HG02678 (cell line): ENCODE results near the gene TMEM204.

Experiments
- ATAC-seq: cut with Tn5 transposase; IDR thresholded peaks from one replicate; pipeline ENCODE4 v1.9.1; 2021; ENCODE audit warnings: mild to moderate bottlenecking, moderate library complexity; ENCODE audit not compliant: unreplicated experiment

TMEM204 gene

GRCh38 chr16:1518626-1519135 is 14.8 kb upstream of the TMEM204 start:
- no peak for ATAC-seq

- no peak for ATAC-seq
Measured at GRCh38 chr16:1519831-1520230, 13.6 kb upstream of the TMEM204 start.

- no peak for ATAC-seq
Measured at GRCh38 chr16:1520461-1520860, 13.0 kb upstream of the TMEM204 start.

GRCh38 chr16:1523581-1524245 is 9.8 kb upstream of the TMEM204 start:
- ATAC-seq, result no peak

GRCh38 chr16:1524366-1524765 is 9.1 kb upstream of the TMEM204 start:
- ATAC-seq, result no peak

GRCh38 chr16:1525871-1526607 is 7.4 kb upstream of the TMEM204 start:
- ATAC-seq, result no peak

- ATAC-seq, result no peak
Measured at GRCh38 chr16:1526608-1527555, 6.6 kb upstream of the TMEM204 start.

- no peak for ATAC-seq
Measured at GRCh38 chr16:1527836-1528811, 5.3 kb upstream of the TMEM204 start.

- no peak for ATAC-seq
Measured at GRCh38 chr16:1528921-1529537, 4.4 kb upstream of the TMEM204 start.

GRCh38 chr16:1530349-1530882 is 3.0 kb upstream of the TMEM204 start:
- ATAC-seq, result no peak

GRCh38 chr16:1530883-1531637 is 2.4 kb upstream of the TMEM204 start:
- ATAC-seq, result no peak

GRCh38 chr16:1531638-1531910 is 1.9 kb upstream of the TMEM204 start:
- no peak for ATAC-seq

- ATAC-seq, result no peak
Measured at GRCh38 chr16:1532081-1532760, 1.2 kb upstream of the TMEM204 start.

GRCh38 chr16:1532771-1533170 is 695 bp upstream of the TMEM204 start:
- ATAC-seq, result no peak

GRCh38 chr16:1534021-1535020 is 855 bp downstream of the TMEM204 start:
- ATAC-seq, result no peak

GRCh38 chr16:1535391-1536291 is 2.2 kb downstream of the TMEM204 start:
- ATAC-seq, result no peak
